T-helper 17 cell (primary cell): ENCODE results near the gene GLE1. TPM values are rescaled to one million over a fixed set of nuclear protein-coding genes. Genes with fewer than 3 reads are reported as not detected.
"Not testable (repeated sequence)": the region's sequence is repeated elsewhere in the genome, so short reads cannot be mapped to it uniquely, and the experiment has no call there.

ENCODE experiments used
- ATAC-seq: fragments of 150-1000 bp; cut with Tn5 transposase; 2 replicates; pipeline ENCODE4 v1.10.0; 2021; ENCODE audit warnings: mild to moderate bottlenecking, moderate library complexity
- DNase-seq, 3 donors: peaks; one replicate each; pipeline versions ENCODE4 v3.0.0 to v3.0.0-alpha.2; 2020 to 2021
- H3K9me3 ChIP-seq: one replicate; pipeline ENCODE4 v1.7.0; 2013; ENCODE audit warnings: low read length, mild to moderate bottlenecking; ENCODE audit not compliant: control insufficient read depth, poor library complexity, severe bottlenecking
- H3K27ac Mint-ChIP-seq: one replicate; pipeline ENCODE4 v1.8.0; 2022; ENCODE audit warnings: mild to moderate bottlenecking, moderate library complexity, mixed read lengths
- H3K27me3 Mint-ChIP-seq: one replicate; pipeline ENCODE4 v1.8.0; 2022; ENCODE audit warnings: mixed read lengths
- H3K36me3 Mint-ChIP-seq: one replicate; pipeline ENCODE4 v1.8.0; 2022; ENCODE audit warnings: low read depth, mixed read lengths
- H3K4me1 Mint-ChIP-seq: one replicate; pipeline ENCODE4 v1.8.0; 2022; ENCODE audit warnings: mild to moderate bottlenecking, mixed read lengths
- H3K4me3 Mint-ChIP-seq: one replicate; pipeline ENCODE4 v1.8.0; 2022; ENCODE audit warnings: mild to moderate bottlenecking, moderate library complexity, mixed read lengths
- total RNA-seq, 4 donors: library from RNA in 2 of 4; stranded (reverse) in 2 of 4; gene quantifications; one replicate each; pipeline ENCODE4 v1.2.3 and lab custom pipeline; 2022 to 2026

GLE1 gene
- total RNA-seq, 2 donors from 2014 or later: 14.4 to 16.2 TPM

GRCh38 chr9:128568470-128569078, 64.1 kb downstream of the GLE1 start:
- Mint-ChIP-seq H3K4me1 (peaks cover 24% of the 10 kb centered on the region), H3K4me3 (no peak overlapping the region), H3K27me3 (no peaks in the 10 kb centered on the region), H3K36me3 (peaks cover 10% of the 10 kb centered on the region), H3K27ac (peak overlapping the region; percentile 77)
- H3K9me3 ChIP-seq: no peaks in the 10 kb centered on the region
- no peak for ATAC-seq
- no peak for DNase-seq

- peaks cover 10% of the 10 kb centered on the region for H3K4me1 Mint-ChIP-seq
- DNase-seq (no peak), ATAC-seq (no peak)
- no peaks in the 10 kb centered on the region for H3K27me3 Mint-ChIP-seq
- H3K4me3 Mint-ChIP-seq: no peak overlapping the region
- H3K27ac Mint-ChIP-seq: no peak overlapping the region
- H3K36me3 Mint-ChIP-seq: peaks cover 9% of the 10 kb centered on the region
- no peaks in the 10 kb centered on the region for H3K9me3 ChIP-seq
Measured at GRCh38 chr9:128575469-128575868, 71.0 kb downstream of the GLE1 start.

GRCh38 chr9:128575916-128576315, 71.4 kb downstream of the GLE1 start:
- no peak for DNase-seq
- no peak overlapping the region for H3K27ac Mint-ChIP-seq
- peaks cover 9% of the 10 kb centered on the region for H3K36me3 Mint-ChIP-seq
- no peak overlapping the region for H3K4me3 Mint-ChIP-seq
- H3K9me3 ChIP-seq: no peaks in the 10 kb centered on the region
- ATAC-seq: no peak
- peaks cover 10% of the 10 kb centered on the region for H3K4me1 Mint-ChIP-seq
- H3K27me3 Mint-ChIP-seq: no peaks in the 10 kb centered on the region

- H3K36me3 Mint-ChIP-seq: peaks cover 7% of the 10 kb centered on the region
- H3K4me3 Mint-ChIP-seq: no peak overlapping the region
- H3K27ac Mint-ChIP-seq: peak overlapping the region; percentile 74
Measured at GRCh38 chr9:128577206-128577605, 72.7 kb downstream of the GLE1 start.

GRCh38 chr9:128579194-128579593, 74.7 kb downstream of the GLE1 start:
- Mint-ChIP-seq H3K36me3 (peaks cover 12% of the 10 kb centered on the region), H3K4me3 (no peak overlapping the region), H3K27me3 (no peaks in the 10 kb centered on the region), H3K27ac (peak overlapping the region; percentile 14), H3K4me1 (peaks cover 10% of the 10 kb centered on the region)
- DNase-seq (no peak), ATAC-seq (no peak)
- H3K9me3 ChIP-seq: no peaks in the 10 kb centered on the region

More at GRCh38 chr9:128577206-128577605, 72.7 kb downstream of the GLE1 start:
- H3K9me3 ChIP-seq: no peaks in the 10 kb centered on the region
- DNase-seq (no peak), ATAC-seq (no peak)
- no peaks in the 10 kb centered on the region for H3K27me3 Mint-ChIP-seq
- peaks cover 8% of the 10 kb centered on the region for H3K4me1 Mint-ChIP-seq

- no peak for ATAC-seq
- H3K4me3 Mint-ChIP-seq: no peak overlapping the region
- peaks cover 15% of the 10 kb centered on the region for H3K36me3 Mint-ChIP-seq
- H3K27ac Mint-ChIP-seq: no peak overlapping the region
- H3K27me3 Mint-ChIP-seq: no peaks in the 10 kb centered on the region
- H3K4me1 Mint-ChIP-seq: peaks cover 9% of the 10 kb centered on the region
- no peak for DNase-seq
- H3K9me3 ChIP-seq: no peaks in the 10 kb centered on the region
Measured at GRCh38 chr9:128580731-128581130, 76.2 kb downstream of the GLE1 start.

- H3K27ac Mint-ChIP-seq, H3K27me3 Mint-ChIP-seq, H3K9me3 ChIP-seq, H3K4me3 Mint-ChIP-seq, DNase-seq, ATAC-seq: not testable (repeated sequence)
- Mint-ChIP-seq H3K4me1 (peaks cover 15% of the 10 kb centered on the region), H3K36me3 (peaks cover 10% of the 10 kb centered on the region)
Measured at GRCh38 chr9:128585155-128585554, 80.6 kb downstream of the GLE1 start.

GRCh38 chr9:128586934-128587333, 82.4 kb downstream of the GLE1 start:
- H3K4me3 Mint-ChIP-seq, H3K9me3 ChIP-seq, H3K27me3 Mint-ChIP-seq, DNase-seq: not testable (repeated sequence)
- Mint-ChIP-seq H3K4me1 (peaks cover 15% of the 10 kb centered on the region), H3K27ac (peak overlapping the region; percentile 67), H3K36me3 (peaks cover 13% of the 10 kb centered on the region)
- ATAC-seq: peak; percentile 16

- DNase-seq (no peak), ATAC-seq (peak; percentile 89)
- no peak overlapping the region for H3K4me3 Mint-ChIP-seq
- no peaks in the 10 kb centered on the region for H3K27me3 Mint-ChIP-seq
- peak overlapping the region; percentile 67 for H3K27ac Mint-ChIP-seq
- H3K36me3 Mint-ChIP-seq: peaks cover 13% of the 10 kb centered on the region
- no peaks in the 10 kb centered on the region for H3K9me3 ChIP-seq
- peaks cover 15% of the 10 kb centered on the region for H3K4me1 Mint-ChIP-seq
Measured at GRCh38 chr9:128587453-128587852, 82.9 kb downstream of the GLE1 start.

- DNase-seq (no peak), ATAC-seq (no peak)
- Mint-ChIP-seq H3K4me1 (peaks cover 12% of the 10 kb centered on the region), H3K4me3 (no peak overlapping the region), H3K36me3 (peaks cover 9% of the 10 kb centered on the region), H3K27ac (peak overlapping the region; percentile 80), H3K27me3 (no peaks in the 10 kb centered on the region)
- H3K9me3 ChIP-seq: no peaks in the 10 kb centered on the region
Measured at GRCh38 chr9:128588581-128589233, 84.2 kb downstream of the GLE1 start.

Other genes starting within 250 kb of the GLE1 start
- 10 to 100 TPM; 50.0 to 60.5 TPM for gene GOLGA2, start 228.7 kb upstream of the GLE1 start, total RNA-seq
- gene SWI5, start 228.4 kb upstream of the GLE1 start, total RNA-seq: 10 to 100 TPM in 1 of 2 donors, 1 to 10 TPM in 1; 6.1 to 10.3 TPM
- 1 to 10 TPM; 8.5 to 9.9 TPM for gene TRUB2, start 182.3 kb upstream of the GLE1 start, total RNA-seq
- gene COQ4, start 181.9 kb upstream of the GLE1 start, total RNA-seq: 10 to 100 TPM; 35.8 to 36.7 TPM
- 1 to 10 TPM; 8.2 to 8.3 TPM for gene SLC27A4, start 164.2 kb upstream of the GLE1 start, total RNA-seq
- gene URM1, start 133.3 kb upstream of the GLE1 start, total RNA-seq: 10 to 100 TPM; 29.5 to 43.3 TPM
- under 1 TPM; 0.25 to 0.42 TPM for gene CERCAM, start 83.9 kb upstream of the GLE1 start, total RNA-seq
- gene ODF2, start 48.7 kb upstream of the GLE1 start, total RNA-seq: 10 to 100 TPM; 26.2 to 29.1 TPM
- 100 to 1,000 TPM; 734 to 740 TPM for gene SPTAN1, start 47.9 kb downstream of the GLE1 start, total RNA-seq
- 1 to 10 TPM; 3.7 to 3.8 TPM for gene DYNC2I2, start 152.1 kb downstream of the GLE1 start, total RNA-seq
- 100 to 1,000 TPM; 223 to 231 TPM for gene SET, start 184.5 kb downstream of the GLE1 start, total RNA-seq
- 1 to 10 TPM in 1 of 2 donors, under 1 TPM in 1; 0.96 to 2.0 TPM for gene PKN3, start 197.8 kb downstream of the GLE1 start, total RNA-seq
- 10 to 100 TPM; 23.5 to 26.9 TPM for gene ZDHHC12, start 219.4 kb downstream of the GLE1 start, total RNA-seq